Activated T-helper 1 cell treated with Interleukin-2 at 50 U/mL for 16 hours (primary cell): ENCODE measurements around the gene CCDC112.
"Not testable (repeated sequence)": the region's sequence is repeated elsewhere in the genome, so short reads cannot be mapped to it uniquely, and the experiment has no call there.

ENCODE experiments used
- DNase-seq: peaks from one replicate; pipeline ENCODE4 v3.0.0-alpha.2; 2020; ENCODE audit warnings: low read depth

Gene CCDC112

DNA sequence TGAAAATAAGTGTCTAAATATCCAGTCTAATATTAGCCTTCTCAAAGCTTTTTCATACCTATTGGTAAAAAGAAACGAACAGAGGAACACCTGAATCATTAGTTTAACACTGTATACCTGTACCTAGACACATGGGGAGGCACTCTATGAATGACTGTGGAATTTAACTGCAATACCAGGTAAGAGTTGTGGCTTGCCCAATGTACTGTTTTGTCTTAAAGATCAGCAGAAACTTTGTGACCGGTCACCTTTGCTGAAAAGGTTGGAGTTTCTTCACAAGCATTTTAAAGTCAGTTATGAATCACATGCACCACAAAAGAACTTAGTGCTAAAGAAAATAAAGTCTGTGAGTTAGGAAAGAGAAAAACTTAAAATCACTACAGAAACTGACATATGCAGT is 36.2 kb downstream of the CCDC112 start:
- DNase-seq: no peak

DNA sequence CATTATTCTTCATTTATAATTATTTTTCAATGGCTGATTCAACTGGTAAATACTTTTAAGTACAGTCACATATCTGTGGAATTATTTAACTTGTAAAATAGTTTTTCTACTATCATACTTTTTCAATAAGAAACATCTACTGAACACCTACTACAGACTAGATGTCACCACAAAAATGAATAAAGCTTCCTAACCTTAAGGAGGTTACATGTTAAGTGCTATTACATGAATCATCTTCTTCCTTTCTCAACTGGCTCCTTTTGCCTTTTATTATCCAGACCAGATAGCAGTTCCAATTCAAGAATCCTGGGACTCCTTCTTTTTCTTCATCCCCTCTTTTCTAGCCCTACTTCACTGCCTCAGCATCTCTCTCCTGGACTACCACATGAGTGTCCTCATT is 38.5 kb downstream of the CCDC112 start:
- no peak for DNase-seq

DNA sequence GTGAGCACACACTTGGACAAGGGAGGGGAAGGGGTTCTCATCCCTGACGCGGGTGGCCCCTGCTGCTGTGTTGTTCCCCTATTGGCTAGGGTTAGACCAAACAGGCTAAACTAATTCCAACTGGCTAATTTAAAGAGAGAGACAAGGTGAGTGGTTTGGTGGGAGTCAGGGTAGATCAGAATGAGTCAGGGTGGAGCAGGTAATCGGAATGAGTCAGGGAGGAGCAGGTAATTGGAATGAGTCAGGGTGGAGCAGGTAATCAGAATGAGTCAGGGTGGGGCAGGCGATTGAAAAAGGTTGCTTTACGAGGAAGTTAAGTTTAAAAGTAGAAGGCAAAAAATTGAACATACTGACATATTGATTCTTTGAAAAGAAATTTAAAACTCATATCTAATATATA is 47.1 kb downstream of the CCDC112 start:
- DNase-seq: not testable (repeated sequence)

DNA sequence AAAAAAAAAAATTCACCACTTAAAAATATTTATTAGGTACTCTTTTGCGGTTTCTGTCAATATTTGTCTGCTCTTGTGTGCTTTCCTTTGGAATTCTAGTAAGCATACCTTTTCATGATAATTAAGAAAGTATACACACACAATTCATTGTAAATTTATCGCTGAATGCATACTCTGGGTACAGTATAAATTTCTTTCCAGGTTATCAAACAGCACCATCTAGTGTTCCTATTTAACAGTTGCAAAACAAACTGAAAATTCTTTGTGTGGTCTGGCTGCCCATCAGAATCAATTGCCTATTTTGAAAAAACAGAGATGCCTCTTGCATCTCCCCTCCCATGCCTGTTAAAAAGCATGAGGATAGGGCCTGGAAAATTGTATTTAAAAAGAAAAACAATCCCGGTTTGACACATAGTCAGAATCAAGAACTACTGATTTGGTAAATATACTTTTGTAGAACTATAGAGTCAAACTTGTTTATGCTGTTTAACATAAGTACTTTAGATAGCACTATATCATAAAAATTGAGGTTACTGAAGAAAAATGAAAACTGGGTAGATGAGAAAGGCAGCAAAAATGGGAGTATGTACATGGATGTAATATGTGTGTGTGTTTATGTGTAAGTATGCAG is 50.0 kb downstream of the CCDC112 start:
- no peak for DNase-seq

DNA sequence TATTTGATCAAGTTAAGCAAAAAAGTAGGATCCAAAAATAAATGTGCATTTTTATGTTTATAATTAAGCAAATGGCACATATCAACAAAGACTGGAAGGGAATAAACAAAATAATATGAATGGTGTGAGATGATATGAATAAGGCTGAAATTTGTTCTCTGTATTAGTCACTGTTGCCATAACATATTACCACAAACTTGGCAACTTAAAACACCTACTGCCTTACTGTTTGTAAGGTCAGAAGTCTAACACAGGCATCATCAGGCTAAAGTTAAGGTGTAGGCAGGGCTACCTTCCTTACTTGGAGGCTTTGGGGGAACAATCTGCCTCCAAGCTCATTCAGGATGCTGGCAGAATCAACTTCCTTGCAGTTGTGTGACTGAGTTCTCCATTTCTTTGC is 53.0 kb downstream of the CCDC112 start:
- DNase-seq: no peak

DNA sequence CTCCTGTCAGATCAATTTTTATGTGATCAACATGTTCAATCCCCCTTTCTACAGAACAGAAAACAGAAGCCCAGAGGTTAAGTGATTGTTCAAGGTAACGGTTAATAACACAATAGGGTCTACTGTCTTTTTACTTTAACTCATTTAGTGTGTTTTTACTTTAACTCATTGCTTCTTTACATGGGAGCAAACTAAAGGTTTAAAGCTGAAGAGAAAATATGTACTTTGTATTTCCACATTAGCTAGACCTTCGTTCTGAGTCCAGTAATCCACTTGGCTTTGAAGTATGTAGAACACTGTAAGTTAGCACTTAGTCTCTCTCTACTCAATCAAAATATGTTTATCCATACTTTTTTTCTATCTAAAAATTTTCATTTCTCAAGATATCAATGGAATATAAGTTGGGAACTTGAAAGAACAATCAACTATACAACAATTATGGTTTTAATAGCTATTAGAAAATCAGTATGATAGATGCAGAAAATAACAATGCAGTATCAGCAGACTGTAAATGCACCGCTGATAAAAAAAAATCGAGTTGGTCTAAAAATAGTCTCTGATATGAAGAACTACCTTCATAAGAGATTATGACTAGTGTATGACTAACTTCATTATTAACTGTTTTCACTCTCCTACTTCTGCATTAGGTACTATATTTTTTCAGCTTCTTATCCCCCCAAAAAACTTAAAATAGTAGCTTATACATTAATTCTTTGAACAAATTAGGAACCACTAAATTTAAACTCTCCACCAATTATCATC is 54.4 kb downstream of the CCDC112 start:
- no peak for DNase-seq

DNA sequence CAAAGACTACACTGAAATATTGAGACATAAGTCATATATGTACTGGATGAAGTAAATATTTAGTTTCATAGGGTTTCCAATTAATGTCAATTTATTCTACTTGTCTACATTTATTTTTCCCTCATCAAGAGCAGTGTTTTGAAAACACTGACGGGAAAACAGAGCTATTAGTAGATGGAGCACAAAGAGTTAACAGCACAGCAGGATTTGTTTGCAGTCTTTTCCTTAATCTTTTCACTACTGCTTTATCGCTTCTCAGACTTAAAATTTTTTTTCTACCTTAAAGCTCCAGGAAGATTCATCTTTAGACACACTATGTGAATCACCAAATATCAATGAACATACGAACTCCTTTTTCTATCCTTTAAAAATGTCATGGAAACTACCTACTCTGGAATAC is 59.4 kb downstream of the CCDC112 start:
- DNase-seq: no peak

DNA sequence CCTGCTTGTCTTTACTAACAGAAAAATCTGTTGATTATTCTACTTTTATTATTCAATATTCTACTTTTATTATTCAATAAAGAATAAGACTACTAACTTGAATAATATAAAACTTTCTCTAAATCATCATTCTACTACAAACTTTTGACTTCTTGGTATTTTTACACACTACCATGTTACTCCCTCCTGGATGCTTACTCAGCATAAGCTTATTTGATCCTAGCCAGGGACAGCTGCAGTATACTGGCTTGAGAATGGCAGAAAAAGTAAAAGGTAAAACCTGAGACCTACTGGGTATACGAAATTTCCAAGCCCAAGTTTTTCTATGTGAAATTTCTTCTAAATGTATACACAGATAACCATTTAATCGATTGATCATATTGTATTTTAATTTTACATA is 59.9 kb downstream of the CCDC112 start:
- no peak for DNase-seq

DNA sequence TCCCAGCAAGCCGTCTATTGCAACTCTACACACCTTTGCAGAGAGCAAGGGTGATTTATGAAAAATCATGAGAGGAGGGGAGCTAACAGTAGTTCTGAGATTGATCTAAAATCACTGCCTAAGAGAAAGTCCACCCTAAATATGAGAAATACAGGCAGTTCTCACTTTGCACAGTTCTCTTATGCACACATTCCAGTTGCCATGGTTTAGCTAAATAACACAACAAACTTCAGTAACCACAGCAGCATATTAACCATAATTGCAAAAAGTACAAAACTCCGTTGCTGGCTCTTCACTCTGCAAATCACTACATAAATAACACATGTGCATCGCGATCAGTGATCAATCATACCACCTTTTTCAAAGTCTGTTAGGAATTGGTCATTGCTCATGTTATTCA is 64.9 kb downstream of the CCDC112 start:
- DNase-seq: no peak

DNA sequence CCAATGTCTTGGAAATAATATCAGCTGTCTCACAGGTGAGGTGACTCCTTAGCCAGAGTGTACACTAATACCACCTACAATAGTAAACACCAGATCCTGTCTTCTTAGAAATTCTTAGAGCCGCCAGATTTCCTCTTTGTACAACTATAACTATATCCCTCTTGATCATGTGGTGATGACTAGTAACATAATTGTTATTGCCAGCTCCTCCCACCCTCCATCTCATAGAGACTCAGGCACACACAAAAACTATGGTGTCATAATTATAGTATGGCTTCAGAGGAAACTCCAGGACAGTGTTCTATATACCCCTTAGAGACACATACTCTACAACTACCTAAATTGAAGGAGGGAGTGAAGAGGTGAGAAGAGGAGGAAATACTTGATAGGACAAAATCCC is 66.8 kb downstream of the CCDC112 start:
- DNase-seq: no peak

DNA sequence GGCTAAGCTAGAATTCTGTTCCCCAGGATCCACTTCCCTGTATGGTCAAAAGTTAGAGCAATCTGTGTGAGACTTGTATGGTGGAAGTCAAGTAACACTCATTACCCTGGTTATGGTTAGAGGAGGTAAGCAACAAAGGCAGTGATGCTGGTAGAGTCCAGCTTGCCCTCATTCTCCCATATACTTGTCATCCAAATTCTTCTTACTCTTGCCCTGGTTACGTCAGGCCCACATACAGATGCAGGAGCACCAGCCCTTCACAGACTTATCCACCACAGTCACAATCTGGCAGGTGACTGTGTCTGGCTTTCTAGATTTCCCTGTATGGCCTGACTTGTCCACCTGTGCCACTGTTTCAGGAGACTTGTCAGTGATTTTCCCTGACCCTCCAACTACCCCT is 69.2 kb downstream of the CCDC112 start:
- DNase-seq: no peak
